CMK (cell line): ENCODE measurements around the gene COL24A1.
"Not testable (repeated sequence)": the region's sequence is repeated elsewhere in the genome, so short reads cannot be mapped to it uniquely, and the experiment has no call there.

Experiments
- DNase-seq: peaks from one replicate; pipeline ENCODE4 v3.0.0-alpha.2; 2010; ENCODE audit warnings: low read depth

Gene COL24A1

DNA sequence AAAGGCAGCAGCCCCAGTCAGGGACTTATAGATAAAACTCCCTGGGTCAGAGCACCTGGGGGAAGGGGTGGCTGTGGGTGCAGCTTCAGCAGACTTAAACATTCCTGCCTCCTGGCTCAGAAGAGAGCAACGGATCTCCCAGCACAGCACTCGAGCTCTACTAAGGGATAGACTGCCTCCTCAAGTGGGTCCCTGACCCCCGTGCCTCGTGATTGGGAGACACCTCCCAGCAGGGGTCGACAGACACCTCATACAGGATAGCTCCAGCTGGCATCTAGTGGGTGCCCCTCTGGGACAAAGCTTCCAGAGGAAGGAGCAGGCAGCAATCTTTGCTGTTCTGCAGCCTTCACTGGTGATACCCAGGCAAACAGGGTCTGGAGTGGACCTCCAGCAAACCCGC is 84.1 kb downstream of the COL24A1 start:
- not testable (repeated sequence) for DNase-seq

DNA sequence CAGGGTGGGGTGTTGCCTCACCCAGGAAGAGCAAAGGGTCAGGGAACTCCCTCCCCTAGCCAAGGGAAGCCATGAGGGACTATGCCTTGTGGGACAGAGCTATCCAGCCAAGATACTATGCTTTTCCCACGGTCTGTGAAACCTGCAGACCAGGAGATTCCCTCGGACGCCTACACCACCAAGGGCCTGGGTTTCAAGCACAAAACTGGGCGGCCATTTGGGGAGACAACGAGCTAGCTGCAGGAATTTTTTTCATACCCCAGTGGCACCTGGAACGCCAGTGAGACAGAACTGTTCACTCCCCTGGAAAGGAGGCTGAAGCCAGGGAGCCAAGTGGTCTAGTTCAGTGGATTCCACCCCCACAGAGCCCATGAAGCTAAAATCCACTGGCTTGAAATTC is 84.7 kb downstream of the COL24A1 start:
- not testable (repeated sequence) for DNase-seq

DNA sequence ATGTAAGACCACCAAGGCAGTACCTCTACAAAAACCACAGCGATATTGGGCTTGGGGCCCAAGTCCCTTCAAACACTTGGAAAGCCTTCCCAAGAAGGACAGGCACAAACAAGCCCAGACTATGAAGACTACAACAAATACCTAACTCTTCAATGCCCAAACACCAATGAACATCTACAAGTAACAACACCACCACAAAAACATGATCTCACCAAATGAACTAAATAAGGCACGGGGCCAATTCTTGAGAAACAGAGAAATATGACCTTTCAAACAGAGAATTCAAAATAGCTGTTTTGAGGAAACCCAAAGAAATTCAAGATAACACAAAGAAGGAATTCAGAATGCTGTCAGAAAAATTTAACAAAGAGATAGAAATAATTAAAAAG is 86.8 kb downstream of the COL24A1 start:
- no peak for DNase-seq

DNA sequence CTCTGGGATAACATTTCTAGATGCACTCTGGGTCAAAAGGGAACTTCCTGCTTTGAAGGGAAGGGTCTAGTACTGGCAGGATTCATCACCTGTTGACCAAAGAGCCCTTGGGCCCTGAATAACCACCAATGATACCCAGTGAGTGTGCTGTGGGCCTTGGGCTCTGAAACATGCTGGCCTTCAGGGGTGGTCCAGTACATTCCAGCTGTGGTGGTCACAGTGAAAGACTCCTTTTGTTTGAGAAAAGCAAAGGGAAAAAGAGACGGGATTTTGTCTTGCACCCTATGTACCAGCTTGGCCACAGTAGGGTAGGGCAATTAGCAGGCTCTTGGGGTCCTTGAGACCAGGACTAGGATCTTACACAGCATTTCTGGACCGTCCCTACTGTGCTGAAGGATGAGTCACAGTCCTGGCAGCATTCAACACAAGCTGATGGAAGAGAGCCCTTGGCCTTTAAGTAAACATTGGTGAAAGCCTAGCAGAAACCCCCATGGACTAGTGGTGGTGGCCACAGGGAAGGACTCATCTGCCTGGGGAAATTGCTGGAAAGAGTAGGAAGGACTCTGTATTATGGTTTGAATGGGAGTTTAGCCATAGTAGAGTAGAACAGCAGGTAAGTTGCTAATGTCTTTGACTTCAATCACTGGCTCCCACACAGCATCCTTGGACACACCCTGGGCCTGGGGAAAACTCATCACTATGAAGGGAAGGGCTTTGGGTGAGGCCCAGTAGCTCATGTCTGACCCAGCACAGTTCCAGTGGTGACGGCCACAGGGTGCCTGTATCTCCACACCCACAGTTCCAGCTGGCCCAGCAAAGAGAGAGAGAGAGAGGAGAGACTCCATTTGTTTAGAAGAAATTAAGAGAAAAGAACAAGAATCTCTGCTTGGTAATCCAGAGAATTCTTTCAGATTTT is 87.5 kb downstream of the COL24A1 start:
- DNase-seq = no peak

DNA sequence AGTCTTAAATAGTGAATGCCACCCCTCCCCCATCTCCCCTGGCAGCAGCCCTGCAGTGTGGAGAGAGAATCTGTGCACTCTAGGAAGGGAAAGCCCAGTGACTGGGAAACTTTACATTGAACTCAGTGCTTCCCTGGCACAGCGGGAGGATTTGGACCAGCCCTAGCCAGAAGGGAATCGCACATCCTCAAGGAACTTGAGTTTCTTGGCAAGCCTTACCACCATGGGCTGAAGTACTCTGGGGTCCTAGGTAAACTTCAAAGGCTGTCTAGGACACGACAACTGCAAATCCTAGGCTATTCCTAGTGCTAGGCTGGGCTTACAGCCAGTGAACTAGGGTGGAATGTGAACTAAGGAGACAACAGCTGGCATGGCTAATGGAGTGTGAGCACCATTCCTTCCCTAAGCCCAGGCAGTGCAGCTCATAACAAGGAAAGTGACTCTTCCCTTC is 88.3 kb downstream of the COL24A1 start:
- DNase-seq = no peak

DNA sequence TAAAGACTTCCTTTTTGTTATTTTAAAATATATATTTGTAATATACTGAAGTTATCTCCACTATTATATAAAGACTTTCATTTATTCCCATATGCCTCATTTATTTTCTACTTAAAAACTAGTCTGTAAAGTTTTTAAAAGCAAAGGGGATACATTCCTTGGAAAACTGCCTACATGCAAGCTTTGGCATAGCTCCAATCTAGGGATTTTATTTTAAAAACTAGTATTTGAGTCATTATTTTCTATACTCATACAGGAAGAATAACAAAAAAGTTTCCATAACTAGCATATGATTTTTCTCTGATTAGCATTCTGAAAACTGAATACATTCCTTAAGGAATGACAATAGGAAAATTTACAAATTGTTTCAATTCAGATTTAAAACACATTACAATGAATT is 88.9 kb downstream of the COL24A1 start:
- DNase-seq = no peak

DNA sequence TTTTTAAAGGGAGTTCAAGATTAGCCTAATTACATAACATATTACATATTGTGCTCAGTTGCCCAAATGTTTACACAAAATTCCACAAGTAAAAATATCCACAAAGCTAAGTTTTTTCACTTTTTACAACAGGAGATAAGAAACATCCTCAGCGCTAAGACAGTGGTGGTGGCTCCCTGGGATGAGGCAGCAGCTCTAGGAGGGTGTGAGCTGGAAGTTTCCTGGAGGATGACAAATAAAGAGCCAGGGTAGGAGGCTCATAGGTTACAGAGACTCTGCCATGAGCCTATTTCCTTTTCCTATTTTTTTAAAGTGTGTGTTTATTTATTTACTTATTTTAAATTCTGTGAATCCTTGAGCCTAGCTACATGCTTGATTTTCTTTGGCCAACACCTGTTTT is 91.7 kb downstream of the COL24A1 start:
- DNase-seq = no peak

DNA sequence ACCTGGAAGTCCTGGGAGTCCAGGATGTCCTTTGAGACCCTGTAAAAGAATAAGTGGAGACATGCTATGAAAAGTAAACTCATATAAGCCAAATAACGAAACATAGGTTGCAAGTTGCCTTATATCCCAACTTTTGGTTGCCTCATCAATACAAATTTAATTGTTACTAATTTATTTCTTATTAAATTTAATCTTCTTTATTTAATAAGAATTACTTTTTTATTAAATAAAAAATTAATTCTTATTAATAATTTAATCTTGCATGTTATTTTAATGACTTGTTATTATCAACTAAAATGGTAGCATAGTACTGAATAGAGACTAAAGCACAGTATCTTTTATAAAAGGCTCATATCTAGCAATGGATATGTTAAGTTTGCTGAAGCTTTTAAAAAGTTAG is 92.9 kb downstream of the COL24A1 start:
- DNase-seq = no peak

DNA sequence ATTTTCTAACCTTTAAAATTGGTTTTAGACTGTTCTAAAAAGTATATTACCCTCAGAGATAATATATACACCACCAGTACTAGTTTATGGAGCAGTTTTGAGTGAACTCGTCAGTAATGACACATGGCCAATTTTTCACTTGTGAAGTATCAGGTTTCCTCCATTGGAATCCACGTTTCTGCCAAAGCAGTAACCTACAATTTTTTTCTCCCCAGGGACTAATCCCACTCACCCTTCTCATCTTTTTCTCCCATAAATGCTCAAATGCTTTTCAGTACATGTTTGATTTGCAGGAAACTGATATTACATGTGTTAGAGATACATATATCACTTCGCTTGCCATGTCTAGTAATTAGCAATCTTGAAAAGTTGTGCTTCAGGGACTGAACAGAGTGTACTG is 94.1 kb downstream of the COL24A1 start:
- no peak for DNase-seq

DNA sequence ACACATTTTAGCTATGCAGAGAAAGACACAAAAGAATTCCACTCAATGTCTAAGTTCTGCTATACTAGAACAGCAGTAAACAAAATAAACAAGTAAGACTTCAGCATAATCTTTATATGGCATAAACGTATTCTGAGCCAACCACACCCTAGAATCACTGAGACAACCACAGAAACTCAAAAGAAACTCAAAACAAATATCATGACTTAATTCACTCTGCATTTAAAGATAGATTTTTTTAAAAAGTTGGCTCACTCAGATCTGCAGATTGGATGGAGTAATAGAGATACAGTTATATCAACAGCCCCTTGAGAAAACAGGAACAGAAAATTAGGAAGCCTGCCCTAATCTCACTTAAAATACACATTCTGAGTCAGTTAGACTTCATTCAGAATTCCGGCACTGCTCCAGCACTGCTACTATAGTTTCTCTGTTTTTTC is 95.0 kb downstream of the COL24A1 start:
- no peak for DNase-seq

DNA sequence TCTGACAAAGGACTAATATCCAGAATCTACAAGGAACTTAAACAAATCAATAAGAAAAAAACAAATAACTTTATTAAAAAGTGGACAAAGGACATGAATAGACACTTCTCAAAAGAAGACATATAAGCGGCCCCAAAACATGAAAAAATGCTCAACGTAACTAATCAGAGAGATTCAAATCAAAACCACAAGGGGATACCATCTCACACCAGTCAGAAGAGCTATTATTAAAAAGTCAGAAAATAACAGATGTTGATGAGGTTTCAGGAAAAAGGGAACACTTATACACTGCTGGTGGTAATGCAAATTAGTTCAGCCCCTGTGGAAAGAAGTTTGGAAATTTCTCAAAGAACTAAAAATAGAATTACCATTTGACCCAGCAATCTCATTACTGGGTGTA is 102.2 kb downstream of the COL24A1 start:
- DNase-seq = no peak

DNA sequence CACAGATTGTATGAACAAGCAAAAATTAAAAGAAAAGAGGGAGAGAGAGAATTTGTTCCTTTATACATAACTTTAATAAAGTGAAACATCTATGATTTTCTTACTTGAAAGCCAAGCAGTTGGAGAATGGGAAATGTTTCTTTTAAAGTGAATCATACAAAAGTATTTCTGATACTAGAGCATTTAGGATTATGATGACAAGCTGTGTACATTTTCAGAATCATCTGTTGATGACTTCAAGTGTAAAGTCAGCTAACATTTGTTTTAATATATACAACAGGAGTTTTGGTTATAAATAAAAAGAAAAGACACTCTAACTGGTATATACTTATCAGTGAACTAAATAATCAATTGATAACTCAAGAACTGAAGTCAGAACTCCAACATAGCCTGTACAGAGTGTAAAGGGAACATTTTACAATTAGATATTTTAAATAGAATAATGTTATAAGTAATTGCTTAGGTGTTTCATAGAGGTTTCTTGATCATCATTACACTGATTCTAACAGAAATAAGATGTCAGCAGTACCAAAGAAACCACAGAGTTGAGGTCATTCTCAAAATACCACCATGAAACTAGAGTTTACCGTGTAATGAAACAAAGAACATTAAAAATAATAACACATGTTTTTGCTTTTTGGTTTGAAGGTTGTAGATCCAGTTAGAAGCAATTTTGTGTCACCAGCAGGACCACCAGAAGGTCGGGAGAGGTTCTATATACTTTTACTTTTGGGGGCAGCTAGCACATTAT is 103.4 kb downstream of the COL24A1 start:
- no peak for DNase-seq

DNA sequence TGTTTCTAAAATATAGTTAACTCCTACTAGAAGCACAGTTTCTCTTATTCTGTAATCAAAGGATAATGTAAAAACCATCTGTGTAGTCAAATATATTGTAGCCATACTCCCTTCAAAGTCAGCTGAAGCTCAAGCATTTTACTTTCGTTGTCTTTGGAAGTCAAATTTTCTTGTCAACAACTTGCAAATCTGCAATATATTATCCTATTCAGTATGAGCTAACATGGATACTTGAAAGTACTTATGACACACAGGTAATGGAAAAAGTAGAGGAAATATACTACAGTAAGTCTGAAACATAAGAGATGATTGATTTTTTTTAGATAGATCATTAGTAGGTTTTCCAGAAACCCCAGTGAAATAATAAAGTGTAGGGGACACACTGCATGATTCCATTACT is 121.5 kb downstream of the COL24A1 start:
- no peak for DNase-seq

DNA sequence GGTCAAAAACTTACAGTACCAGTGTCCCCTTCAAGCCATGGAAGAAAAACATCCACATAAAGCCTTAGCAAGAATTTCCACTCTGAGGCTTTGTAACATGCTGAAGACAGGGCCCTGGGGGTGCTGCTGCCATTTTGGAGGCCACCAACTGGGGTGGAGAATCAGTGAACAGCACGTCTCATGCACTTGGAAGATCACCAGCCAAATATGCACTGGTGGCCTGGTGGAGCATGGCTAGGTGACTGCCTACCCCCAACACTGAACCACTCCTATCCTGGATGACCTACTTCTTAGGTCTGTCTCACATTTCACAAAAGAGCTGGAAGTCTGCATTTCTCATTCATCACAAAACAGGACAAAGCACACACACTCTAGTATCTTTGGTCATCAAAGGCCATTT is 126.4 kb downstream of the COL24A1 start:
- no peak for DNase-seq

DNA sequence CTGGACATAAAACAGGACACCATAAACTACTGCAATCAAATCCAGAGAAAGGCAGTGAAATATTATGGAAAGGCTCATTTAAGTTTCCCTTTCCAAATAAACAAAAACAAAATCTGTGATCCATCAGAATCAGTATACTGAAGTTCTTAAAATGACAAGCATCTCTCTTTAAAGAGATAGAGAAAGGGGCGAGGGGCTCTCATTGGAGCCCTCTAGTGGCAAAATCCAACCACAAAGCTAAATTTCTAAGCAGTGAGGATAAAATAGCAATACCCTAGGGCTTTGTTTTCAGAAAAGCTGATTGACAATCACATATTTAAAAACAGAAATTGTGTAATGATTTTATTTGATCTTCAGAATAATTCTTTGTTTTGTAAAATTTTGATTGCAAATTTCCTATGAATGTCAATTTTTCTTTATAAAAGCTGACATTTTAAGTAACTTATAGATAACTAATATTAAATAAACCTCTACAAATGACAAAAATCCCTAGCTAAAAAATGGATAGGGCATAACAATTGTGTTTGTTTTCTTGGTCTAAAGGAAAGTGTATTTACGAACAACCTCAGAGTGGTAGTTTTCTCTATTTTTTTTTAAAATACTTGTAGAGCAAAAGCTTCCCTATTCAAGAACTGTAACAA is 138.2 kb downstream of the COL24A1 start:
- DNase-seq = peak; percentile 25

DNA sequence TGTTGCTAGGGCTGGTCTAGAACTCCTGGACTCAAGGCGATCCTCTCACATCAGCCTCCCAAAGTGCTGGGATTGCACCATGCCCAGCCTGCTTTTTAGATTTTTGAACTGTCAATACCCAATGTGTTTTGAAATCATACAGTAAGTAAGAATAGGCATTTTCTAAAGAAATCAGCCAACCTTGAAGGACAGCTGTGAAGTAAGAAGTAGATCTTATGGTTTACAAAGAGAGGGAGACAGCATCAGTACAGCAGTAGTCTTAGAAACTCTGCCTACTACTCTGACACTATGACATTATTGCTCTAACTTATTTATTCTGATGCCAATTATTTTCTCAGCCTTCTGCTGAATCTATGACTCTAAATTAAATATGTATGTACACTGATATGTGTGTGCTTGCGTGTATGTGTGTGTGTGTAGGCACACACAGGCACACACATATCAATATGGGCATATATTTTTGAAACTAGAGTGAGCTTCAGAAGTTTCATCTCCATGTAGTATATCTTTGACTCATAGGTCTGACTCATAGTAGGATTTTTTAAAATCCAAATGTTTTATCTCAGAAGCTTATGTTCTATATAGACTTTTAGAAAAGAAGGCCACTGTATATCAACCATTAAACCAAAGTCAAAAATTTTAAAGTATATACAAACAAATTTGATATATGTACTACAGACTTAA is 140.4 kb downstream of the COL24A1 start:
- DNase-seq = no peak

DNA sequence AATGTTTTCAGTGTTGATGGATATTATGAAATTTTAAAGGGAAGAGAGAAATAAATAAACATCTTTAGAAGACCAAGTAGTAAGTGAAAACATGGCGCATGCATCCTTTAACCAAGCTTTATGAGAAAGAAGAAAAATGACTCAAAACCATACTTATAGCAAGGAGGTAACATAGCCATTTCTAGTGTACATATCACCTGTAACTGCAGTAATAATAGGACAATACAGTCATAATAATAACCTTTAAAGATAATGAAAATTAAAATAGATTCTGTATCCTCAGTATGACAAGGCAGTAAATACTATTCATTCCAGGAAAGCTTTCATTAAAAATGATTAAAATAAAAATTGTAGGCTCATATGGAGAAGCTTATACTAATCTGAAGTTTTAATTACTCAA is 141.2 kb downstream of the COL24A1 start:
- no peak for DNase-seq

DNA sequence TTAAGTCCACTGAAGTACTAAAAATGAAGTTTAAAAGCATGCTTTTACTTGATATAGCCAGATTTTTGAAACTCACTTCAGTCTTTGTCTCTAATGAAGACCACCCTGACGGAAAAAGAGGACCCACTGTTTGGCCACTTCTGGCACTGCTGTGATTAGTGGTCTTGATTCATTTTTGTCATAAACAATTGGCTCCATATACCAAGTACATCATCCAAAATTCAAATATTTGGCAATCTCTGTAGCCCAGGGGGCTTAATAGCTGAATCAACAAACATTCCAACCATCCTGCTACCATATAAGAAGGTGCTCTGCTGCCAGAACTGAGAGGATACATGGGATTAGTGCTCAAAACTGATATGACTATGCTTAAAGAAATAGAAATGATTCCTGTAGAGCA is 156.0 kb downstream of the COL24A1 start:
- DNase-seq = no peak

DNA sequence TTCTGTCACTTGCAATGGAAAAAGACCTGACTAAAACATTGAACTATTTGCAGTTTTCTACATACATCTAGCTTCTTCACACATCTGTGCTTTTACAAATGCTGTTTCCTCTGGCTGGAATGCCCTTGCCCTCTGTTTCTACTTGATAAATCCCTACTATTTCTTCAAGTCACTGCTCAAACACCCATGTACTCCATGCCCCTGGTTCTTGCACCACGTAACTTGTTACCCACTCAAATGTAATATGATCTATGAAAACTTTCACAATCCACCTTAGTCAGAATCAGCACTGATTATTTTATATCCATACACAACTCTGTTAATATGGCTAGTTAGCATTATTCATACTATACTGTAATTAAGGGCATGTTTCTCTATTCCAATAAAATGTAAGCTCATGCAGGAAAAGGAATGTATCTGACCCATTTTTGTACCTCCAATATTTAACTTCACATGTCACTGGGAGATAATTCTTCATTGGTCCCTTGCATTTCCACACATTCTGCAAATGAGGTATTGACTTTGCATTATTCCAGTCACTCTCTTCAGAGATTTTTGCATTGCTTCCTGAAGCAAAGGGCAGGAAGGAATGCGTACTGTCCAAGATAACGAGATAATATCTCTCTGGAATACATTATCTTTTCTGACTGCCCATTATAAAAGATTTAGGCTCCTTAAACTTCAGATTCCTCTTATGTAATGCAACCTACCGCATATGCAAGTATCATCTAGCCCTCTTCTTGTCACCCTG is 158.3 kb downstream of the COL24A1 start:
- DNase-seq = no peak

DNA sequence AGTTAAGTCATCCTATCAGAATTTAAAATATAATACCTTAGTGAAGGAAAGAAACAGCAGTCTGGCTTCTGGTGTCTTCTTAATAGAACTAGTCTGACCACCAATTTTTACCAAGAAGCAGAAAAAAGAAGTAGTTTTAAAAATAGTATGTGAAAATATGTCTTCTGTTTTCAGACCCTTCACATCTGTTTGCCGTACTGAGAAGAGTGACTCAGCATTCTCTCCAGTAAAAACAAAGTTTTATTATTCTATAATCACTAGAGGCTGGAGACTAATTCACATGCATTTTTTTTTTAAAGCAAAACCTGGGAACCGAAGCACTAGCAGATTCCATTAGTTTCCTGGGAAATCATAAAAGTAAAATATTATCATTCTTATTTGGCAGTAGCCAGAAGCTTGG is 163.8 kb downstream of the COL24A1 start:
- DNase-seq = peak; percentile 1

DNA sequence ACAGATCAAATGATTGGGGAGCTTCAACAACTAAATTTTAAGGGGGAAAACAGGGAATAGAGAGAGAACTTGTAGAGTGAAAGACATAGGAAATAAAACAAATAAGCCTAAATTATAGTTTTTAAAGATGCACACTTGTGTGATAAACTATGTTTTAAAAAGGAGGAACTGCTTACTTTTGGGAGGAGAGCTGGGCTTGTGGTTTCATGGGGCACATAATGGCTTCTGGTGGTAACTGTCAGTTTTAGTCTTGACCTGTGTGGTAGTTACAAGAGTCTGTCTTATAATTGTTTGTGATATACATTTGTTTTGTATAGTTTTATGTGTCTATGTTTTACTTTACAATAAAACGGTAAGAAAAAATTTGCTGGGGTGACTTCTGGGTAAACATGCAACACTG is 165.3 kb downstream of the COL24A1 start:
- DNase-seq = no peak
